HepG2 (cell line): Measurements from ENCODE around the gene HSPA13. TPM values are rescaled to one million over a fixed set of nuclear protein-coding genes. Genes with fewer than 3 reads are reported as not detected.

ENCODE experiments used
- DPF2 ChIP-seq: sonication (generic); formaldehyde crosslinking; IDR thresholded peaks from 2 replicates; pipeline ENCODE4 v1.4.0; 2020; ENCODE audit warnings: mild to moderate bottlenecking, low read depth, missing genetic modification reagents, borderline replicate concordance
- GATA4 ChIP-seq: sonication (generic); IDR thresholded peaks from 2 replicates; pipeline ENCODE4 v1.6.1; 2016; ENCODE audit warnings: antibody characterized with exemption, low read depth, borderline replicate concordance
- GLMP ChIP-seq: sonication (generic); formaldehyde crosslinking; IDR thresholded peaks from 2 replicates; pipeline ENCODE4 v1.9.0; 2021; ENCODE audit warnings: missing genetic modification reagents, mild to moderate bottlenecking, borderline replicate concordance
- GTF3A ChIP-seq: sonication (generic); formaldehyde crosslinking; conservative IDR thresholded peaks from 2 replicates; pipeline ENCODE4 v1.4.0; 2020; ENCODE audit warnings: mild to moderate bottlenecking, missing genetic modification reagents
- HNRNPLL ChIP-seq: fragments of 200-400 bp; formaldehyde crosslinking; IDR thresholded peaks from 2 replicates; pipeline ENCODE4 v1.6.1; 2017; ENCODE audit warnings: mild to moderate bottlenecking, low read depth, low read length; ENCODE audit not compliant: poor library complexity, severe bottlenecking
- IRX3 ChIP-seq: sonication (generic); formaldehyde crosslinking; IDR thresholded peaks from 2 replicates; pipeline ENCODE4 v1.8.1; 2023; ENCODE audit warnings: mild to moderate bottlenecking, low read depth, missing genetic modification reagents, borderline replicate concordance
- JUN ChIP-seq: sonication (generic); formaldehyde crosslinking; IDR thresholded peaks from 2 replicates; pipeline ENCODE4 v1.4.0; 2020; ENCODE audit warnings: mild to moderate bottlenecking, missing genetic modification reagents
- NFKB2 ChIP-seq: sonication (generic); formaldehyde crosslinking; IDR thresholded peaks from 2 replicates; pipeline ENCODE4 v1.4.0; 2020; ENCODE audit warnings: missing genetic modification reagents, borderline replicate concordance
- RELA ChIP-seq: sonication (generic); formaldehyde crosslinking; IDR thresholded peaks from 2 replicates; pipeline ENCODE4 v1.4.0; 2020; ENCODE audit warnings: missing genetic modification reagents
- SALL2 ChIP-seq: sonication (generic); formaldehyde crosslinking; IDR thresholded peaks from 2 replicates; pipeline ENCODE4 v1.8.1; 2023; ENCODE audit warnings: mild to moderate bottlenecking, missing genetic modification reagents, inconsistent platforms
- SMAD3 ChIP-seq: sonication (generic); formaldehyde crosslinking; IDR thresholded peaks from 2 replicates; pipeline ENCODE4 v1.4.0; 2020; ENCODE audit warnings: missing genetic modification reagents
- SRSF9 ChIP-seq: fragments of 200-400 bp; formaldehyde crosslinking; IDR thresholded peaks from 2 replicates; pipeline ENCODE4 v1.6.1; 2018; ENCODE audit warnings: borderline replicate concordance, mild to moderate bottlenecking, low read depth, low read length; ENCODE audit not compliant: insufficient read depth, poor library complexity, severe bottlenecking
- SUZ12 ChIP-seq: fragments of 150-350 bp; IDR thresholded peaks from 2 replicates; pipeline ENCODE4 v1.6.1; 2014; ENCODE audit warnings: low read depth, low read length
- ZBTB1 ChIP-seq: sonication (generic); formaldehyde crosslinking; IDR thresholded peaks from 2 replicates; pipeline ENCODE4 v1.4.0; 2020; ENCODE audit warnings: missing genetic modification reagents, borderline replicate concordance
- ZBTB46 ChIP-seq: sonication (generic); formaldehyde crosslinking; IDR thresholded peaks from 2 replicates; pipeline ENCODE4 v1.4.0; 2020; ENCODE audit warnings: mild to moderate bottlenecking, missing genetic modification reagents, borderline replicate concordance
- ZFAT ChIP-seq: sonication (generic); formaldehyde crosslinking; conservative IDR thresholded peaks from 2 replicates; pipeline ENCODE4 v1.8.1; 2023; ENCODE audit warnings: missing genetic modification reagents, inconsistent platforms
- ZIK1 ChIP-seq: sonication (generic); formaldehyde crosslinking; IDR thresholded peaks from 2 replicates; pipeline ENCODE4 v1.5.0; 2020; ENCODE audit warnings: mild to moderate bottlenecking, low read depth, missing genetic modification reagents, borderline replicate concordance
- ZNF33A ChIP-seq: sonication (generic); formaldehyde crosslinking; IDR thresholded peaks from 2 replicates; pipeline ENCODE4 v1.5.1; 2020; ENCODE audit warnings: missing genetic modification reagents, mild to moderate bottlenecking, moderate library complexity, borderline replicate concordance
- ZNF703 ChIP-seq: sonication (generic); formaldehyde crosslinking; IDR thresholded peaks from 2 replicates; pipeline ENCODE4 v1.5.1; 2020; ENCODE audit warnings: missing genetic modification reagents, mild to moderate bottlenecking, moderate library complexity, borderline replicate concordance
- ZNF781 ChIP-seq: sonication (generic); formaldehyde crosslinking; IDR thresholded peaks from 2 replicates; pipeline ENCODE4 v1.5.1; 2020; ENCODE audit warnings: borderline replicate concordance, mild to moderate bottlenecking, missing genetic modification reagents; ENCODE audit errors: not compliant biosample characterization
- ZSCAN25 ChIP-seq: sonication (generic); formaldehyde crosslinking; IDR thresholded peaks from 2 replicates; pipeline ENCODE4 v1.8.0; 2022; ENCODE audit warnings: mild to moderate bottlenecking, missing genetic modification reagents
- polyA plus RNA-seq, 8 experiments: library from polyadenylated mRNA; depleted of rRNA in 3 of 8; stranded (reverse) in 7 of 8; unstranded in 1 of 8; fragments of >200 nt; fragmentation: Illumina TruSeq in 4 of 8; extraction: Trizol in 4 of 8; gene quantifications; 2 replicates each; pipeline versions ENCODE4 v1.2.1 to v1.2.3, GENCODE V29; 2011 to 2016; ENCODE audit warnings: low read depth in 4 of 8, missing spikeins in 1 of 8, mixed read lengths in 1 of 8; ENCODE audit not compliant: insufficient read depth in 1 of 8
- total RNA-seq, 5 experiments: library from RNA; depleted of rRNA; stranded (reverse); fragments of >200 nt; fragmentation: Illumina TruSeq; extraction: Trizol; gene quantifications; 2 replicates each; pipeline ENCODE4 v1.2.3, GENCODE V29; 2016; ENCODE audit warnings: low read depth in 1 of 5
- TF ChIP-seq, protein P1 (sequence below): sonication (generic); formaldehyde crosslinking; IDR thresholded peaks from 2 replicates; pipeline ENCODE4 v1.4.0; 2020; ENCODE audit warnings: mild to moderate bottlenecking, low read depth, missing genetic modification reagents
- TF ChIP-seq, protein P2 (sequence below): sonication (generic); formaldehyde crosslinking; IDR thresholded peaks from 2 replicates; pipeline ENCODE4 v1.5.0; 2020; ENCODE audit warnings: missing genetic modification reagents

HSPA13 gene
- total and polyA plus RNA-seq, 2 of the 13 experiments (the other 11 are each of a cell fraction or from before 2014, with no cell fraction given), result 21.2 to 28.4 TPM

DNA sequence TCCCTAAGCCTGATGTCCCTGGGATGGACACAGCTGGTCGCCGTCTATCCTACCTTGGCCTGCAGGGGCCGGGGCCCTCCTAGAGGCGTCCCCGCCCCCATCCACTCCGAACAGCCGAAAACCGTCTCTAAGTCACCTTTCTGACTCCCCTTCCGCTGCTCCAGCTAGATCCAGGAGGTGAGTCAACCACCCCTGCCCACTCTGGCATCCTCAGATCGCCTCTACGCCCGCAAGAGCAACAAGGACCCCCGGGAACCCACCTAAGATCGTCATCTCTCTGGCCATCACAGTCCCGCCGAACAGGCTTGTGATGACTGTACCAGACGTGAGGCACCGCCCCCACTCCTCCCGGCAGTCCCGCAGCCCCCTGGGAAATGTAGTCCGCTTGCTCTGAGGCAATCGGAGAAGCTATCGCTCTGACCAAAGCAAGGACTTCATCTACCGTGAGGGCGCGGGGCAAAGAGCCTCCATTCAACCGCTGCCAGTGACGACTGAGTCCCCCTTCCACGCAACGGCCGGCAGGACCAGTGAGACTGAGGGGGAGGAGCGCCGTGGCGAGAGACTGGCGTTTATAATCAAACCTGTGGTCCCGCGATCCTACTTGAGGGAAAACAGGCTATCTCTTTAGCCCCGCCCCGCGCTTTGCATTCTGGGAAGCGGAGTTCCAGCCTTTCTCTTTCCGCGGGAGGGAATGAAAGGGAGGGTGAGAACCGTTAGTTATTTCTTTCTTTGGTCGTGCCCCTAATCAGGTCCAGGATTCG is at the start of gene HSPA13 (continued):
- no peak for TF ChIP-seq GTF3A (CRISPR knock-in tag)
- TF ChIP-seq, protein P1, sequence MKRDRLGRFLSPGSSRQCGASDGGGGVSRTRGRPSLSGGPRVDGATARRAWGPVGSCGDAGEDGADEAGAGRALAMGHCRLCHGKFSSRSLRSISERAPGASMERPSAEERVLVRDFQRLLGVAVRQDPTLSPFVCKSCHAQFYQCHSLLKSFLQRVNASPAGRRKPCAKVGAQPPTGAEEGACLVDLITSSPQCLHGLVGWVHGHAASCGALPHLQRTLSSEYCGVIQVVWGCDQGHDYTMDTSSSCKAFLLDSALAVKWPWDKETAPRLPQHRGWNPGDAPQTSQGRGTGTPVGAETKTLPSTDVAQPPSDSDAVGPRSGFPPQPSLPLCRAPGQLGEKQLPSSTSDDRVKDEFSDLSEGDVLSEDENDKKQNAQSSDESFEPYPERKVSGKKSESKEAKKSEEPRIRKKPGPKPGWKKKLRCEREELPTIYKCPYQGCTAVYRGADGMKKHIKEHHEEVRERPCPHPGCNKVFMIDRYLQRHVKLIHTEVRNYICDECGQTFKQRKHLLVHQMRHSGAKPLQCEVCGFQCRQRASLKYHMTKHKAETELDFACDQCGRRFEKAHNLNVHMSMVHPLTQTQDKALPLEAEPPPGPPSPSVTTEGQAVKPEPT (CRISPR knock-in tag), result no peak
- TF ChIP-seq ZSCAN25 (CRISPR knock-in tag), result 0 out of 2 replicates have a peak, but pooled peaks have one; percentile 33
- no peak for TF ChIP-seq SMAD3 (CRISPR knock-in tag)
- TF ChIP-seq ZFAT (CRISPR knock-in tag), result no peak
- TF ChIP-seq GLMP, result no peak
- no peak for TF ChIP-seq SRSF9
- no peak for TF ChIP-seq ZNF781 (CRISPR knock-in tag)
- peak; percentile 45 for TF ChIP-seq HNRNPLL
- peak; percentile 45; the same call in 1 of the 2 replicates for TF ChIP-seq NFKB2
- TF ChIP-seq, protein P2, sequence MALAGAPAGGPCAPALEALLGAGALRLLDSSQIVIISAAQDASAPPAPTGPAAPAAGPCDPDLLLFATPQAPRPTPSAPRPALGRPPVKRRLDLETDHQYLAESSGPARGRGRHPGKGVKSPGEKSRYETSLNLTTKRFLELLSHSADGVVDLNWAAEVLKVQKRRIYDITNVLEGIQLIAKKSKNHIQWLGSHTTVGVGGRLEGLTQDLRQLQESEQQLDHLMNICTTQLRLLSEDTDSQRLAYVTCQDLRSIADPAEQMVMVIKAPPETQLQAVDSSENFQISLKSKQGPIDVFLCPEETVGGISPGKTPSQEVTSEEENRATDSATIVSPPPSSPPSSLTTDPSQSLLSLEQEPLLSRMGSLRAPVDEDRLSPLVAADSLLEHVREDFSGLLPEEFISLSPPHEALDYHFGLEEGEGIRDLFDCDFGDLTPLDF (CRISPR knock-in tag), result peak; percentile 45; the same call in 1 of the 2 replicates
- no peak for TF ChIP-seq IRX3
- no peak for TF ChIP-seq JUN (CRISPR knock-in tag)
- 0 out of 2 replicates have a peak, but pooled peaks have one; percentile 37 for TF ChIP-seq ZIK1 (CRISPR knock-in tag)
- peak; percentile 47; the same call in 1 of the 2 replicates for TF ChIP-seq SALL2 (CRISPR knock-in tag)
- no peak for TF ChIP-seq DPF2 (CRISPR knock-in tag)
- TF ChIP-seq ZNF703 (CRISPR knock-in tag), result no peak
- TF ChIP-seq ZBTB46 (CRISPR knock-in tag), result no peak
- TF ChIP-seq SUZ12, result peak; percentile 96
- TF ChIP-seq ZNF33A (CRISPR knock-in tag), result no peak
- TF ChIP-seq ZBTB1, result no peak
- TF ChIP-seq GATA4, result no peak
- no peak for TF ChIP-seq RELA (CRISPR knock-in tag)
